ENCODE results near the gene RUNX3. TPM values are rescaled to one million over a fixed set of nuclear protein-coding genes. Genes with fewer than 3 reads are reported as not detected.

Gene RUNX3
- total and polyA plus RNA-seq, 2 of the 8 experiments (the other 6 are each of a cell fraction or from before 2014, with no cell fraction given), result 0.62 to 0.82 TPM

- TF ChIP-seq CHD7 (IDR thresholded peaks at IDR 0.05; ENCODE audit: insufficient replicate concordance, low read length) (no peak), KDM5A (IDR thresholded peaks at IDR 0.05; ENCODE audit: low read length) (no peak), CBX8 (IDR thresholded peaks at IDR 0.05; ENCODE audit: borderline replicate concordance, low read depth, low read length) (no peak), USF2 (IDR thresholded peaks at IDR 0.05; ENCODE audit: low read length) (no peak), CEBPB (IDR thresholded peaks at IDR 0.05; ENCODE audit: low read depth, low read length) (no peak), FOSL1 (IDR thresholded peaks at IDR 0.05; ENCODE audit: insufficient read depth, low read depth, low read length) (no peak), RFX5 (IDR thresholded peaks at IDR 0.05; ENCODE audit: borderline replicate concordance, low read depth, low read length) (no peak), EP300 (IDR thresholded peaks at IDR 0.05; ENCODE audit: borderline replicate concordance in 1 of 2, low read depth in 2 of 2, low read length in 2 of 2) (no peak)
Measured at GRCh38 chr1:24939040-24939674, 9.1 kb upstream of the RUNX3 start (continued).

Measured in H1 (cell line).